KMS-11 (cell line): Measurements from ENCODE around the gene NMNAT1.
A peak's percentile ranks its signal among the peaks of the same experiment; 100 is the strongest.

Experiments
- H2AFZ ChIP-seq: fragments of 200-600 bp; sonication (generic); 2 replicates; pipeline ENCODE4 v1.6.1; 2016; ENCODE audit warnings: antibody characterized with exemption, mixed run types, low read depth
- H3K27ac ChIP-seq: fragments of 200-600 bp; sonication (generic); 2 replicates; pipeline ENCODE4 v1.6.1; 2016; ENCODE audit warnings: mild to moderate bottlenecking, mixed run types
- H3K27me3 ChIP-seq: fragments of 200-600 bp; sonication (generic); 2 replicates; pipeline ENCODE4 v1.6.1; 2017; ENCODE audit warnings: mild to moderate bottlenecking, low read depth, mixed run types, moderate library complexity; ENCODE audit not compliant: insufficient read depth
- H3K36me3 ChIP-seq: fragments of 200-600 bp; sonication (generic); 2 replicates; pipeline ENCODE4 v1.6.1; 2017; ENCODE audit warnings: mild to moderate bottlenecking, mixed run types; ENCODE audit not compliant: insufficient read depth
- H3K4me1 ChIP-seq: fragments of 200-600 bp; sonication (generic); 2 replicates; pipeline ENCODE4 v1.6.1; 2016; ENCODE audit warnings: mild to moderate bottlenecking, low read depth, mixed run types; ENCODE audit not compliant: poor library complexity, severe bottlenecking
- H3K4me2 ChIP-seq: fragments of 200-600 bp; sonication (generic); 2 replicates; pipeline ENCODE4 v1.7.0; 2016; ENCODE audit warnings: mild to moderate bottlenecking, mixed run types
- H3K4me3 ChIP-seq: fragments of 200-600 bp; sonication (generic); IDR thresholded peaks from 2 replicates; pipeline ENCODE4 v1.6.1; 2017; ENCODE audit warnings: low read depth, low read length, mixed read lengths; ENCODE audit not compliant: insufficient read depth
- H3K79me2 ChIP-seq: fragments of 200-600 bp; sonication (generic); 2 replicates; pipeline ENCODE4 v1.6.1; 2016; ENCODE audit warnings: low read depth, mixed run types; ENCODE audit not compliant: insufficient read depth
- H3K9ac ChIP-seq: fragments of 200-600 bp; sonication (generic); 2 replicates; pipeline ENCODE4 v1.6.1; 2016; ENCODE audit warnings: mild to moderate bottlenecking, mixed run types
- H4K20me1 ChIP-seq: fragments of 200-600 bp; sonication (generic); 2 replicates; pipeline ENCODE4 v1.6.1; 2016; ENCODE audit warnings: mild to moderate bottlenecking, mixed run types; ENCODE audit not compliant: insufficient read depth
- TF ChIP-seq, protein P1 (sequence below): fragments of 200-600 bp; sonication (generic); conservative IDR thresholded peaks from 2 replicates; pipeline ENCODE4 v1.6.1; 2017; ENCODE audit warnings: low read depth, mild to moderate bottlenecking, antibody characterized with exemption, low read length, moderate library complexity, mixed read lengths

NMNAT1 gene

DNA sequence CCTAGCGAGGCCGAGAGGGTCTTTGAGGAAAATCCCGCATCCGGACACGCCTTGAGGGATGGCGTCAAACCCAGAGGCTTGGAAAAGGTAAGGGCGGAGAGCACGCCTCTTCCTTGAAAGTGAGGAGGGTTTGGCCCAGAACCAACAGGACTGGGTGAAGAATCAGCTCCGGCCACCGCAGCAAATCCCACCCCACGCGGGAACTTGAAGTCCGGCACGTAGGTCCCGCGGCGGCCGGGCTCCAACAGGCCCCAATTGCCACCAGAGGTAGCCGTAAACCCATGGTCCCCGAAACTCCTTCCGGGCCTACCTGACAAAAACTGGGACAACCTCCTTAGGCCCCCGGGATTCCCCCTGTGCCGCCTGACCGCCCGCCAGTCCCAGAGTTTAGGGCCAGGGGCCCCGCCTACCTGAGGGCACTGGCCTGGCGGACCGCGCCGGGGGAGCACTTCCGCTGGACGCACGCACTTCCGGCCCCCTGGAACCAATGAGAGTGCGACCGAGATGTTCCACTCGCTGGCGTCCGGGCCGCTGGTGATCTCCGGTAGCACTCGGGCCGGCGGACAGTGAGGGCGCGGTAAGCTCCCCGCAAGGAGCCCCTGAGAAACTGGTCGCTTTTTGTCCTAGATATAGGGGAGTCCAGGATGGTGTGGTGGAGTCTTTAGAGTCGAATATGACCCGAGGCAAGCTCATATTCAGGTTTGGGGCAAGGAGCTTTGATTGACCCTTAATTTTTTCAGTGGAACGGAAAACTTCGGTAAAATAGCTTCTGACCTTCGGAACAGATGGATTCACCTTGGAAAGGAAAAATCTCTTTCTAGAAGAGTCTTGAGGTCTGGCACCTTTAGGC is at the start of gene NMNAT1, which contains the start of gene LZIC:
NMNAT1 (plus strand) TSS at position 537 of the 850 bp plus-strand sequence. CDS start 28,599 bp downstream, outside the sequence.
LZIC (minus strand) TSS at position 453 of the 850 bp plus-strand sequence. CDS start 6,772 bp downstream, outside the sequence.
- TF ChIP-seq, protein P1, sequence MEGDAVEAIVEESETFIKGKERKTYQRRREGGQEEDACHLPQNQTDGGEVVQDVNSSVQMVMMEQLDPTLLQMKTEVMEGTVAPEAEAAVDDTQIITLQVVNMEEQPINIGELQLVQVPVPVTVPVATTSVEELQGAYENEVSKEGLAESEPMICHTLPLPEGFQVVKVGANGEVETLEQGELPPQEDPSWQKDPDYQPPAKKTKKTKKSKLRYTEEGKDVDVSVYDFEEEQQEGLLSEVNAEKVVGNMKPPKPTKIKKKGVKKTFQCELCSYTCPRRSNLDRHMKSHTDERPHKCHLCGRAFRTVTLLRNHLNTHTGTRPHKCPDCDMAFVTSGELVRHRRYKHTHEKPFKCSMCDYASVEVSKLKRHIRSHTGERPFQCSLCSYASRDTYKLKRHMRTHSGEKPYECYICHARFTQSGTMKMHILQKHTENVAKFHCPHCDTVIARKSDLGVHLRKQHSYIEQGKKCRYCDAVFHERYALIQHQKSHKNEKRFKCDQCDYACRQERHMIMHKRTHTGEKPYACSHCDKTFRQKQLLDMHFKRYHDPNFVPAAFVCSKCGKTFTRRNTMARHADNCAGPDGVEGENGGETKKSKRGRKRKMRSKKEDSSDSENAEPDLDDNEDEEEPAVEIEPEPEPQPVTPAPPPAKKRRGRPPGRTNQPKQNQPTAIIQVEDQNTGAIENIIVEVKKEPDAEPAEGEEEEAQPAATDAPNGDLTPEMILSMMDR = no peak
- Histone ChIP-seq H3K36me3 (no peaks in the 10 kb centered on the region), H2AFZ (peak within 1 kb of the TSS; percentile 98), H3K79me2 (peaks cover 16% of the 10 kb centered on the region; the same call in 1 of the 2 replicates), H3K4me2 (peak within 1 kb of the TSS; percentile 98), H4K20me1 (no peaks in the 10 kb centered on the region), H3K4me1 (peaks cover 14% of the 10 kb centered on the region), H3K4me3 (peak within 1 kb of the TSS; percentile 88), H3K27me3 (no peaks in the 10 kb centered on the region), H3K9ac (peak within 1 kb of the TSS; percentile 85), H3K27ac (peak within 1 kb of the TSS; percentile 82)

DNA sequence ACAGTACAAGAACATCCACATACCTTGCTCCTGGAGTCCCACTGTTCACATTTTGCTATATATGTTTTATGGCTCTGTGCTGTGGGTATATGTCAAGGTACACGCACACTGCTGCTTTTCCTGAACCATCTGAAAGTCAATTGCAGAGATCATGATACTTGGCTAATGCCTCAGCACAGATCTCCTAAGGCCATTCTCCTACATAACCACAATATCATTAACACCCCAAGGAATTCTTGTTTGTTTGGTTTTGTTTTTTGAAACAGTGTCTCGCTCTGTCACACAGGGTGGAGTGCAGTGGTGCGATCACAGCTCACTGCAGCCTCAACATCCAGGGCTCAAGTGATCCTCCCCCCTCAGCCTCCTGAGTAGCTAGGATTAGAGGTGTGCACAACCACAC is 49.2 kb upstream of the NMNAT1 start:
- H4K20me1 ChIP-seq = no peaks in the 10 kb centered on the region
- H2AFZ ChIP-seq = no peak overlapping the region
- H3K9ac ChIP-seq = no peak overlapping the region
- H3K27ac ChIP-seq = no peak overlapping the region
- no peak overlapping the region for H3K4me3 ChIP-seq
- no peaks in the 10 kb centered on the region for H3K36me3 ChIP-seq
- no peaks in the 10 kb centered on the region for H3K4me1 ChIP-seq
- no peaks in the 10 kb centered on the region for H3K79me2 ChIP-seq
- TF ChIP-seq, protein P1 = no peak
- no peaks in the 10 kb centered on the region for H3K27me3 ChIP-seq
- no peak overlapping the region for H3K4me2 ChIP-seq

DNA sequence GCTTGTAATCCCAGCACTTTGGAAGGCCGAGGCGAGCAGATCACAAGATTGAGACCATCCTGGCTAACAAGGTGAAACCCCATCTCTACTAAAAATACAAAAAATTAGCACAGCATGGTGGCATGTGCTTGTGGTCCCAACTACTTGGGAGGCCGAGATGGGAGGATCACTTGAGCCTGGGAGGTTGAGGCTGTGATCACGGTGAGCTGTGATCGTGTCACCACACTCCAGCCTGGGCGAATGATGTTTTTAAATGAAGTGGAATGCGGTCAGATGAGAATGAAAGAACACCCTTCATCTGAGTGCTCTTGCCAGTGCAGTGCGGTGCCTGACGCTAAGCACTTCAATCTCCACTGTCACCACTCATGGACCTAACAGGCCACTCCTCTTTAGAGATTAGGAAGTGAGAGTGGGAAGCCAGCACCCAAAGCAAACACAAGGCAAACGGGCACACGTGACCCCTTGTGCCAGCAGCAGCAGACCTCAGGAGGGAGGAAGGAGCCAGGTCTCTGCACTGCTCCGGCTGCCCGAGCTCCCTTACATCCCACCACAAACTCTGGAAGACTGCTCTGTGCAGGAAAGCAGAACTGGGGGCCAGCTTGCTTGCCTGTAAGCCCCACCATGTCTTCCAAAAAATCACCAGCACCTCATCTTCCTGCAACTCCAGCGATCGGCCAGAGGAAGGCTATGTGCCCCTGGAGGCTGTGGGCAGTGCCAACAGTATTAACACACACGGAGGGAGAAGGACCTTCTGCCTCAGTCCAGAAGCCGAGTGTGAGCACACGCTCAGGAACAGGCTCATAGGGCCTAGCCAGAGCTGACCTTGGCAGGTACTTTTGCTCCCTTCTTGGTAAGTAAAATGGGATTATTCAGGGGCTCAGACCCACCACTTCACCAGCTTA is 42.9 kb upstream of the NMNAT1 start:
- Histone ChIP-seq H3K79me2 (no peaks in the 10 kb centered on the region), H3K27me3 (no peaks in the 10 kb centered on the region), H3K36me3 (no peaks in the 10 kb centered on the region), H3K4me3 (no peak overlapping the region), H3K27ac (no peak overlapping the region), H3K4me1 (no peaks in the 10 kb centered on the region), H4K20me1 (no peaks in the 10 kb centered on the region), H3K9ac (no peak overlapping the region), H2AFZ (no peak overlapping the region), H3K4me2 (no peak overlapping the region)
- TF ChIP-seq, protein P1 = no peak

DNA sequence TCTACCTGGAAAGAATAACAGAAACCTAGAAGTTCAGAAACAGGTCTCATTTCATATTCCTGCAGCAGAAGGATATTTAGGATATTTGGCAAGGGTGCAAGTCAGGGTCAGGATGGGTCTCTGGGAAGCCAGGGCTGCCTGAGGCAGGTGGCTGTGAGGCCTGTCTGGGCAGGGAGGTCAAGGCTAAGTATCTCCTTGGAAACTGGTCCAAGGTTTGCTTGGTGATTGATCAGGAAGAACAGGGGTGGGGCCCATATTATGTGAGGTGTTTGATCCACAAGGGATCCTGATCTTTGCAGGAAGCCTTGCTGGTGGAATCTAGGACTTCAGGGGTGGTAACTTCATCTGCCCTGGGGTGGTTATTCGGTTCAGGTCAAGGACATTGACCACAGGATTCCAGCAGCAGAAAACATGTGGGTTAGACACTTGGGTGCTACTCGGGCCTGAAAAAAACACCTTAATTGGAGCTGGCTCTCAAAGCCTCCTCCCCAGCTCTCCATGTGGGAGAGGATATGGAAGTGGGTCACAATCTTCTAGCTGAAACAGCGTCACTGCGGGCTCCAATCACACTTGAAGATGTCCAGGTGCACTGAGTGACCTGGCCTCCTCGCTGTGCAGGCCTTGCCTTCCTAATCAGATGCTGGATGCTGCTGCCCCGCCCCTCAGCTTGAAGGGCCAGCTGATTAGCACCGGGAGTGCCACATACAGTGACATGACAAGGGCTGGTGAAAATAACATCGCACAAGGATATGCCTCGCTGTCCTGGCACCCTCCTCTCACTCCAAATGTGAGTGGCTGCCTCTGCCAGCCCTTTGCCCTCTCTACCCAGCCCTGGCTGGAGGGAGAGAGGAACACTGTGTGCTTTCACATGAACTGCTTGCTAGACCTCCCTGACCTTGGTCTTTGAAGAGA is 41.9 kb upstream of the NMNAT1 start:
- no peaks in the 10 kb centered on the region for H4K20me1 ChIP-seq
- no peaks in the 10 kb centered on the region for H3K36me3 ChIP-seq
- no peaks in the 10 kb centered on the region for H3K79me2 ChIP-seq
- H3K4me3 ChIP-seq = no peak overlapping the region
- H2AFZ ChIP-seq = no peak overlapping the region
- H3K4me2 ChIP-seq = no peak overlapping the region
- no peak overlapping the region for H3K9ac ChIP-seq
- no peaks in the 10 kb centered on the region for H3K4me1 ChIP-seq
- H3K27ac ChIP-seq = no peak overlapping the region
- TF ChIP-seq, protein P1 = no peak
- no peaks in the 10 kb centered on the region for H3K27me3 ChIP-seq
